ENCODE results near the gene ZNF341. TPM values are rescaled to one million over a fixed set of nuclear protein-coding genes. Genes with fewer than 3 reads are reported as not detected.

Gene ZNF341
- total and polyA plus RNA-seq, 2 of the 8 experiments (the other 6 are each of a cell fraction or from before 2014, with no cell fraction given), result 5.8 to 6.4 TPM

DNA sequence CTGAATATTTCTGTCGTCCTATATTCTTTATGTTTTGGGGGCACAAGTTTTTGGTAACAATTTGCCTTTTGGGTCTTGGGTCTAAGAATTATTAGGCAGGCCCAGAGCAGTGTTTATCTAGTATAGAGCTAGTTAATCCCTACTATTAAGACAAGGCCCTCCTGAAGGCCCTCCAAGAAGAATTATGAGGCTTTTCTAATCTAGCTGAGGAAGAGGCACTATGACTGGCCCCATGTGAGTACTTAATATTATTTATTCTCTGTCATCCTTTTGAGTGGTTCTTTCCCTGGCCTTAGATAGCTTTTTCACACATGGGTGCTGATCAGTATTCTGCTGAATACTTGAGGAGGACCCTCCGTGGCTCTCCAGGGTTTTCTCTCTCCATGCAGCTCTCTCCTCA lies 104.5 kb downstream of the ZNF341 start:
- peaks cover 7 to 15% of the 10 kb centered on the region in 2 experiments for H4K20me1 ChIP-seq (replicated peaks in 1 of 2; ENCODE audit: control insufficient read depth in 1 of 2, insufficient read depth in 2 of 2, low read length in 2 of 2)

More for the DNA sequence above, 104.5 kb downstream of the ZNF341 start:
- H3K9ac ChIP-seq (replicated peaks in 1 of 4; ENCODE audit: extremely low read depth in 1 of 4, low read depth in 3 of 4, low read length in 3 of 4), result no peak overlapping the region
- H3K27ac ChIP-seq (ENCODE audit: low read depth, low read length), result no peak overlapping the region
- no peak overlapping the region for H2BK20ac ChIP-seq (ENCODE audit: low read length)
- H2AFZ ChIP-seq (ENCODE audit: low read length), result no peak overlapping the region
- H3K4me2 ChIP-seq (ENCODE audit: insufficient read depth in 1 of 2, low read depth in 2 of 2, low read length in 2 of 2), result no peak overlapping the region
- no peaks in the 10 kb centered on the region for H3K23me2 ChIP-seq (ENCODE audit: low read depth, low read length)
- no peak overlapping the region for H3K4me3 ChIP-seq (ENCODE audit: extremely low read depth in 1 of 4, insufficient read depth in 2 of 4, low read depth in 3 of 4, low read length in 4 of 4)
- H3K18ac ChIP-seq (ENCODE audit: extremely low read depth, low read length), result no peak overlapping the region
- CTCF ChIA-PET (ENCODE audit: partially characterized antibody), result interaction anchor here (1.5 to 2.9 kb wide), 4 partner anchors 10 to 24 kb away, joined by 4 to 11 read pairs (median 8); no protein-coding TSS in a partner anchor
- peaks cover 0 to 60% of the 10 kb centered on the region in 2 experiments; a peak in 2 of 4 replicates for H3K79me2 ChIP-seq (ENCODE audit: control insufficient read depth in 1 of 2, insufficient read depth in 2 of 2, low read length in 2 of 2)
- WGBS, 2 experiments (ENCODE audit: extremely low coverage in 1 of 2, insufficient coverage in 1 of 2, insufficient read length in 1 of 2, insufficient replicate concordance in 2 of 2, low coverage in 1 of 2, low lambda C conversion rate in 2 of 2, missing lambda C conversion rate in 1 of 2), result 83% methylated on average over 2 of the region's 2 CpGs; no CpG with 5 or more reads in 1 of the 2 experiments
- no peaks in the 10 kb centered on the region; a peak in 1 of 8 replicates for H3K36me3 ChIP-seq (ENCODE audit: control insufficient read depth in 2 of 4, insufficient read depth in 4 of 4, low read length in 3 of 4)
- H2BK120ac ChIP-seq (replicated peaks; ENCODE audit: low read depth, low read length), result no peak overlapping the region
- H2BK12ac ChIP-seq (ENCODE audit: low read depth, low read length), result no peak overlapping the region
- FAIRE-seq (no peak), DNase-seq (ENCODE audit: low read depth in 1 of 2, low spot score in 2 of 2) (no peak)
- no peak overlapping the region for H3K56ac ChIP-seq (replicated peaks; ENCODE audit: insufficient read length, low read depth, low read length)
- H4K5ac ChIP-seq (ENCODE audit: insufficient read length, low read depth, low read length), result no peak overlapping the region
- no peaks in the 10 kb centered on the region for H3K9me3 ChIP-seq (ENCODE audit: insufficient read depth in 2 of 2, low read depth in 1 of 2, low read length in 1 of 2)
- H2AK5ac ChIP-seq (ENCODE audit: low read depth, low read length), result no peak overlapping the region
- no peak overlapping the region for H3K23ac ChIP-seq (ENCODE audit: insufficient read length)
- no peak overlapping the region for H2BK15ac ChIP-seq (ENCODE audit: low read length)
- peaks cover 15% of the 10 kb centered on the region; the same call in 1 of the 2 replicates for H3K79me1 ChIP-seq (ENCODE audit: low read depth, low read length)
- POLR2A ChIA-PET (ENCODE audit: partially characterized antibody), result interaction anchor here (1.4 to 1.5 kb wide), 2 partner anchors 13 to 15 kb away, joined by 4 to 5 read pairs; no protein-coding TSS in a partner anchor
- TF ChIP-seq KDM5A (IDR thresholded peaks at IDR 0.05; ENCODE audit: low read length) (no peak), GABPA (IDR thresholded peaks at IDR 0.05; ENCODE audit: borderline replicate concordance, insufficient read depth, low read length) (no peak), BACH1 (IDR thresholded peaks at IDR 0.05; ENCODE audit: low read length) (no peak), MAFK (IDR thresholded peaks at IDR 0.05; ENCODE audit: low read depth, low read length) (no peak), NRF1 (IDR thresholded peaks at IDR 0.05; ENCODE audit: low read depth, low read length) (no peak), CEBPB (IDR thresholded peaks at IDR 0.05; ENCODE audit: low read depth, low read length) (no peak), RAD21 (IDR thresholded peaks at IDR 0.05 in 1 of 2, conservative IDR thresholded peaks at IDR 0.05 in 1 of 2; ENCODE audit: low read depth in 2 of 2, low read length in 2 of 2) (no peak), HDAC2 (IDR thresholded peaks at IDR 0.05; ENCODE audit: borderline replicate concordance in 1 of 2, low read depth in 2 of 2, low read length in 2 of 2) (no peak), KDM1A (IDR thresholded peaks at IDR 0.05; ENCODE audit: borderline replicate concordance, low read length) (no peak), TEAD4 (IDR thresholded peaks at IDR 0.05; ENCODE audit: low read depth, low read length) (no peak), JUND (IDR thresholded peaks at IDR 0.05; ENCODE audit: low read length) (no peak), RFX5 (IDR thresholded peaks at IDR 0.05; ENCODE audit: borderline replicate concordance, low read depth, low read length) (no peak), BRCA1 (IDR thresholded peaks at IDR 0.05; ENCODE audit: low read depth, low read length) (no peak), SIRT6 (IDR thresholded peaks at IDR 0.05; ENCODE audit: low read length) (no peak)
- H4K91ac ChIP-seq (replicated peaks; ENCODE audit: insufficient read length, low read length), result no peak overlapping the region
- H2BK5ac ChIP-seq (ENCODE audit: low read depth, low read length), result no peak overlapping the region
- H3K14ac ChIP-seq (ENCODE audit: insufficient read length), result no peak overlapping the region
- no peak overlapping the region for H4K8ac ChIP-seq (ENCODE audit: extremely low read depth, insufficient read depth, low read length)
- no peak overlapping the region for H3K4ac ChIP-seq (replicated peaks; ENCODE audit: insufficient read length, low read depth, low read length)
- no peaks in the 10 kb centered on the region for H3K27me3 ChIP-seq (replicated peaks in 1 of 4; ENCODE audit: control insufficient read depth in 3 of 4, extremely low read depth in 1 of 4, insufficient read depth in 3 of 4, low read length in 3 of 4)
- H3K4me1 ChIP-seq (replicated peaks in 1 of 4; ENCODE audit: control insufficient read depth in 3 of 4, insufficient read depth in 4 of 4, low read length in 3 of 4), result peaks cover 3 to 13% (median 6%) of the 10 kb centered on the region in 4 experiments; a peak in 4 of 7 replicates

All from H1 (cell line).